Panc1 (cell line): ENCODE results near the gene ELMOD1.
A peak's percentile ranks its signal among the peaks of the same experiment; 100 is the strongest.

Experiments
- SIN3A ChIP-seq: IDR thresholded peaks from 2 replicates; pipeline ENCODE4 v1.6.1; 2012; ENCODE audit warnings: low read depth, mild to moderate bottlenecking, low read length, moderate library complexity, borderline replicate concordance; ENCODE audit not compliant: insufficient read depth
- TF ChIP-seq, protein P1 (sequence below): fragments of 450-650 bp; IDR thresholded peaks from 2 replicates; pipeline ENCODE4 v1.5.1; 2017; ENCODE audit warnings: mild to moderate bottlenecking

DNA sequence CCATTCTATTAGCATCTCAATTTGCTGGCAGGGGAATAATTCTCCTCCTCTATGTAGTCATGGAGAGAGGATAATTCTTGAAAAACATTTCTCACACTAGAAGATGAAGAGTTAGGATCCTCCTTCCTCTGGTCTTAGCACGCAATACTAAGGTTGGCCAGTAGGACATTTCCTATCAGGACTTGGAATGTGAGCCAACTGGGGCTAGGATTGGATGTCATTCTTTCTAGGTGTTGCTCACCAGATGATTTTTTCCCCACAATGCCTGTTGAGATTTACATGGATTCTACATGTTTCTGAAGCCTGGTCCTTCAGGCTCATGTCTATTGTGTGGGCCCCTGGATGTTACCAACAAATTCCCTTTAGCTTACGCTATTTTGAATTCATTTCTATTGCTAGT, 92.9 kb downstream of the ELMOD1 start:
- TF ChIP-seq, protein P1, sequence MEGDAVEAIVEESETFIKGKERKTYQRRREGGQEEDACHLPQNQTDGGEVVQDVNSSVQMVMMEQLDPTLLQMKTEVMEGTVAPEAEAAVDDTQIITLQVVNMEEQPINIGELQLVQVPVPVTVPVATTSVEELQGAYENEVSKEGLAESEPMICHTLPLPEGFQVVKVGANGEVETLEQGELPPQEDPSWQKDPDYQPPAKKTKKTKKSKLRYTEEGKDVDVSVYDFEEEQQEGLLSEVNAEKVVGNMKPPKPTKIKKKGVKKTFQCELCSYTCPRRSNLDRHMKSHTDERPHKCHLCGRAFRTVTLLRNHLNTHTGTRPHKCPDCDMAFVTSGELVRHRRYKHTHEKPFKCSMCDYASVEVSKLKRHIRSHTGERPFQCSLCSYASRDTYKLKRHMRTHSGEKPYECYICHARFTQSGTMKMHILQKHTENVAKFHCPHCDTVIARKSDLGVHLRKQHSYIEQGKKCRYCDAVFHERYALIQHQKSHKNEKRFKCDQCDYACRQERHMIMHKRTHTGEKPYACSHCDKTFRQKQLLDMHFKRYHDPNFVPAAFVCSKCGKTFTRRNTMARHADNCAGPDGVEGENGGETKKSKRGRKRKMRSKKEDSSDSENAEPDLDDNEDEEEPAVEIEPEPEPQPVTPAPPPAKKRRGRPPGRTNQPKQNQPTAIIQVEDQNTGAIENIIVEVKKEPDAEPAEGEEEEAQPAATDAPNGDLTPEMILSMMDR: peak; percentile 59
- no peak for TF ChIP-seq SIN3A
